Right lobe of liver (tissue), 4 donors: ENCODE data around the gene INPPL1.

ENCODE experiments used
- CTCF ChIP-seq, 4 donors: fragments of 200-600 bp in 3 of 4; fragments of 450-650 bp in 1 of 4; IDR thresholded peaks; one replicate each; pipeline versions ENCODE4 v1.5.1 to v1.8.0; 2016 to 2022; ENCODE audit warnings: antibody characterized with exemption in 4 of 4, mild to moderate bottlenecking in 2 of 4
- POLR2A ChIP-seq: fragments of 450-650 bp; IDR thresholded peaks from one replicate; pipeline ENCODE4 v1.6.1; 2017; ENCODE audit warnings: antibody characterized with exemption, mild to moderate bottlenecking
- donor health status: DM: no; HTN: no; CAD: no.
- donor health status: DM: no; HTN: no; CAD: no.
- donor health status: DM: no; HTN: yes; CAD: no.

- TF ChIP-seq CTCF (IDR thresholded peaks at IDR 0.05) (no peak), POLR2A (no peak)
These were observed 14.1 kb downstream of the INPPL1 start for GRCh38 chr11:72238492-72239312.
